Measurements from ENCODE around the gene PRICKLE2. TPM values are rescaled to one million over a fixed set of nuclear protein-coding genes. Genes with fewer than 3 reads are reported as not detected.

The PRICKLE2 gene
- total RNA-seq, 1 experiment from 2014 or later, result 3.2 TPM

GRCh38 chr3:64216274-64217147 is 8.8 kb downstream of the PRICKLE2 start:
- no peak overlapping the region for H3K23ac ChIP-seq (ENCODE audit: insufficient read length, low read depth, low read length)
- Mint-ChIP-seq H3K27me3 (ENCODE audit: low read depth) (peaks cover 56% of the 10 kb centered on the region), H3K4me3 (peak overlapping the region in 1 of 2 experiments; percentile 34; a peak in 1 of 5 replicates), H3K4me1 (peaks cover 61 to 68% of the 10 kb centered on the region in 2 experiments), H3K36me3 (ENCODE audit: insufficient read depth in 1 of 3, low read depth in 3 of 3) (no peaks in the 10 kb centered on the region), H3K27ac (no peak overlapping the region), H3K9me3 (no peaks in the 10 kb centered on the region)
- no peak overlapping the region for H2BK15ac ChIP-seq (ENCODE audit: low read depth, low read length)
- no peak for TF ChIP-seq CTCF (conservative IDR thresholded peaks at IDR 0.05)
- no peak overlapping the region for H3K18ac ChIP-seq (ENCODE audit: insufficient read length, low read depth, low read length)
- no peak overlapping the region for H3T11ph ChIP-seq (ENCODE audit: low read length)
- no peak overlapping the region for H2BK120ac ChIP-seq (ENCODE audit: low read depth, low read length, poor library complexity, severe bottlenecking)
- no peak overlapping the region for H3K56ac ChIP-seq (ENCODE audit: insufficient read length, low read depth, low read length)
- no peak overlapping the region for H4K5ac ChIP-seq (ENCODE audit: insufficient read length, low read depth, low read length)
- peak overlapping the region; percentile 15 for H3K4me2 ChIP-seq (ENCODE audit: insufficient read depth, insufficient read length, low read length)
- DNase-seq, result peak; percentile 32
- no peaks in the 10 kb centered on the region for H3K9me3 ChIP-seq (ENCODE audit: control insufficient read depth, low read depth, low read length)
- H4K20me1 ChIP-seq (ENCODE audit: control insufficient read depth, insufficient read depth, insufficient read length), result no peaks in the 10 kb centered on the region
- H3K4me1 ChIP-seq (ENCODE audit: insufficient read depth, low read length), result peaks cover 10% of the 10 kb centered on the region
- no peak overlapping the region for H3K27ac ChIP-seq (ENCODE audit: insufficient read length, low read depth, low read length)
- no peak overlapping the region for H3K4ac ChIP-seq (ENCODE audit: low read depth, low read length)
- H2AK5ac ChIP-seq (ENCODE audit: insufficient read length, low read length), result no peak overlapping the region
- H3K79me2 ChIP-seq (ENCODE audit: insufficient read depth, low read length), result no peaks in the 10 kb centered on the region
- no peak overlapping the region for H2BK12ac ChIP-seq (ENCODE audit: insufficient read length, low read depth, low read length)
- no peak overlapping the region for H2BK5ac ChIP-seq (ENCODE audit: insufficient read length, low read length)
- no peak overlapping the region for H3K9ac ChIP-seq (ENCODE audit: extremely low read depth, insufficient read length, low read length)
- no peaks in the 10 kb centered on the region for H3K23me2 ChIP-seq (ENCODE audit: insufficient read length, low read depth, low read length, poor library complexity, severe bottlenecking)
- no peak overlapping the region for H3K14ac ChIP-seq (ENCODE audit: insufficient read depth, low read length)
- no peak overlapping the region for H4K91ac ChIP-seq (ENCODE audit: insufficient read length, low read depth, low read length)
- peaks cover 9% of the 10 kb centered on the region; the same call in 1 of the 2 replicates for H3K27me3 ChIP-seq (ENCODE audit: insufficient read depth, low read length)
- H3K79me1 ChIP-seq (ENCODE audit: insufficient read depth, low read depth, low read length, poor library complexity, severe bottlenecking), result no peaks in the 10 kb centered on the region
- H4K8ac ChIP-seq (replicated peaks; ENCODE audit: insufficient read length, low read depth, low read length), result no peak overlapping the region
- H2AFZ ChIP-seq (ENCODE audit: low read length), result no peak overlapping the region
- WGBS (ENCODE audit: extremely low coverage, insufficient read length, low lambda C conversion rate), result no CpG with 5 or more reads among the region's 10 CpGs
- H2BK20ac ChIP-seq (ENCODE audit: low read depth, low read length, poor library complexity, severe bottlenecking), result no peak overlapping the region
